HEK293T (cell line): ENCODE results near the gene BCAM.
A peak's percentile ranks its signal among the peaks of the same experiment; 100 is the strongest.

Source experiments
- CTCF ChIA-PET: fragments of 350-600 bp; formaldehyde crosslinking; extraction: SDS; loops from one replicate; lab custom pipeline; 2021; ENCODE audit warnings: antibody characterized with exemption, inconsistent platforms; lab: Yijun Ruan, JAX
- POLR2A ChIA-PET: fragments of 350-600 bp; formaldehyde crosslinking; extraction: SDS; loops from one replicate; lab custom pipeline; 2020; ENCODE audit warnings: antibody characterized with exemption, inconsistent platforms; lab: Yijun Ruan, JAX
- DNase-seq: peaks from one replicate; pipeline ENCODE4 v3.0.0; 2012; ENCODE audit warnings: mixed read lengths; ENCODE audit errors: extremely low spot score
- ARNT ChIP-seq: fragments of 450-650 bp; IDR thresholded peaks from 2 replicates; pipeline ENCODE4 v1.6.1; 2017; ENCODE audit warnings: mild to moderate bottlenecking
- BHLHE40 ChIP-seq: fragments of 450-650 bp; IDR thresholded peaks from 2 replicates; pipeline ENCODE4 v1.6.1; 2016; ENCODE audit warnings: mild to moderate bottlenecking, moderate library complexity, borderline replicate concordance
- CTBP1 ChIP-seq: fragments of 450-650 bp; IDR thresholded peaks from 2 replicates; pipeline ENCODE4 v1.6.1; 2016; ENCODE audit warnings: borderline replicate concordance
- ELF4 ChIP-seq: fragments of 450-650 bp; IDR thresholded peaks from 2 replicates; pipeline ENCODE4 v1.6.1; 2017; ENCODE audit warnings: antibody characterized with exemption
- FOXA1 ChIP-seq: fragments of 450-650 bp; IDR thresholded peaks from 2 replicates; pipeline ENCODE4 v1.6.1; 2016; ENCODE audit warnings: mild to moderate bottlenecking
- FOXK2 ChIP-seq: fragments of 450-650 bp; IDR thresholded peaks from 2 replicates; pipeline ENCODE4 v1.6.1; 2016; ENCODE audit warnings: mild to moderate bottlenecking
- FOXM1 ChIP-seq: fragments of 450-650 bp; IDR thresholded peaks from 2 replicates; pipeline ENCODE4 v1.6.1; 2017; ENCODE audit warnings: mild to moderate bottlenecking, borderline replicate concordance
- HDGF ChIP-seq: fragments of 450-650 bp; IDR thresholded peaks from 2 replicates; pipeline ENCODE4 v1.6.1; 2017; ENCODE audit warnings: antibody characterized with exemption, borderline replicate concordance
- L3MBTL2 ChIP-seq: fragments of 450-650 bp; conservative IDR thresholded peaks from 2 replicates; pipeline ENCODE4 v1.6.1; 2016; ENCODE audit warnings: mild to moderate bottlenecking
- LEF1 ChIP-seq: fragments of 450-650 bp; IDR thresholded peaks from 2 replicates; pipeline ENCODE4 v1.6.1; 2017; ENCODE audit warnings: mild to moderate bottlenecking, borderline replicate concordance
- NFRKB ChIP-seq: fragments of 450-650 bp; IDR thresholded peaks from 2 replicates; pipeline ENCODE4 v1.6.1; 2016; ENCODE audit warnings: mild to moderate bottlenecking, moderate library complexity
- SP1 ChIP-seq: fragments of 450-650 bp; IDR thresholded peaks from 2 replicates; pipeline ENCODE4 v1.6.1; 2017
- SUZ12 ChIP-seq: fragments of 450-650 bp; IDR thresholded peaks from 2 replicates; pipeline ENCODE4 v1.6.1; 2016; ENCODE audit warnings: mild to moderate bottlenecking
- TARDBP ChIP-seq: fragments of 450-650 bp; IDR thresholded peaks from 2 replicates; pipeline ENCODE4 v1.6.1; 2016
- ZNF384 ChIP-seq: fragments of 450-650 bp; IDR thresholded peaks from 2 replicates; pipeline ENCODE4 v1.6.1; 2016
- TF ChIP-seq, protein P1 (sequence below): fragments of 450-650 bp; IDR thresholded peaks from 2 replicates; pipeline ENCODE4 v1.6.1; 2016

The BCAM gene

DNA sequence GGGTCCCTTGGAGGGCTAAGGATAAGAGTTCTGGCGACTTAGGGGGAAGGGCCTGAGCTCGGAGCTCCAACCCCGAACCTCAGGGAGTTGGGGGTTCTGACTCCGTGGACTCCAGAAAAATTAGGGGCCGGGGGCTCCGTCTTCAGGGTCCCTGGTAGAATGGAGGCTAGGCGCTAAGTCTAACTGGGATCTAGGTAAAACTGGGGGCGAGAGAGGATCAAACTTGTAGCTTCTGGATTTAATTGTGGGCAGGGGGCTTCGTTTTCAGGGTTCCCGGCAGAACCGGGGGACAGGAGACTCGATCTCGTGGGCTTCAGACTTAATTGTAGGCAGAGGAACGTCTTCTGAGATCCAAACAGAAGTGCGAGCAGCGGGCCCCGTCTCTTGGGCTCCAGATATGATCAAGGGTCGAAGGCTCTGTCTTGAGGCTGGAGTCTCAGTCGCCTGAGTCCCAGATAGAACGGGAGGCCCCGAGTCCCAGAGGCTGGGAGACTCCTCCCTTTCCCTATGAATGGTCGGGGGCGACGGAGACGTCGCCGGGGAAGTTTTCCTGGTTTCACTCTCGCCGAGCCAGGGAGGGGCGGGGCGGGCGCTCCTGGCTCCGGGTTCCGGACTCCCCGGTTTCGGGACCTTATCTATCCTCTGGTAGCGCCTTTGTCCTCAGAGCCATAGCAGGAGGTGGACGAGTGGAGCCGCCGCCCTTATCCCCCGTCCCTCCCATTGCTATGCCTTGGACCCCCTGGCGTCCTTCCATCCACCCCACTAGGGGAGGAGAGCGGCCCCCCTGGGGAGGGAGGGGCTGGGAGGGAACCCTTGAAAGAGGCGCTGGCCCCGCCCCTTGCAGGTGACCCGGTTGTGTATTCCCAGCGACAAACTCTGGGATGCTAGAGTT is 38.5 kb downstream of the BCAM start:
- CTCF ChIA-PET, result no interaction called here
- DNase-seq, result no peak
- POLR2A ChIA-PET, result interaction anchor here (1.2 to 2.8 kb wide), 3 partner anchors 43 to 170 kb away, joined by 3 to 19 read pairs (median 6); partner anchors contain the start of gene TOMM40
- no peak for TF ChIP-seq NFRKB
- TF ChIP-seq FOXA1, result no peak
- TF ChIP-seq TARDBP, result no peak
- no peak for TF ChIP-seq FOXM1
- no peak for TF ChIP-seq BHLHE40
- TF ChIP-seq SP1, result no peak
- no peak for TF ChIP-seq LEF1
- TF ChIP-seq L3MBTL2, result no peak
- TF ChIP-seq FOXK2, result no peak
- TF ChIP-seq HDGF, result no peak
- TF ChIP-seq ELF4, result no peak
- TF ChIP-seq, protein P1, sequence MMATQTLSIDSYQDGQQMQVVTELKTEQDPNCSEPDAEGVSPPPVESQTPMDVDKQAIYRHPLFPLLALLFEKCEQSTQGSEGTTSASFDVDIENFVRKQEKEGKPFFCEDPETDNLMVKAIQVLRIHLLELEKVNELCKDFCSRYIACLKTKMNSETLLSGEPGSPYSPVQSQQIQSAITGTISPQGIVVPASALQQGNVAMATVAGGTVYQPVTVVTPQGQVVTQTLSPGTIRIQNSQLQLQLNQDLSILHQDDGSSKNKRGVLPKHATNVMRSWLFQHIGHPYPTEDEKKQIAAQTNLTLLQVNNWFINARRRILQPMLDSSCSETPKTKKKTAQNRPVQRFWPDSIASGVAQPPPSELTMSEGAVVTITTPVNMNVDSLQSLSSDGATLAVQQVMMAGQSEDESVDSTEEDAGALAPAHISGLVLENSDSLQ, result no peak
- TF ChIP-seq SUZ12, result no peak
- no peak for TF ChIP-seq ARNT
- no peak for TF ChIP-seq ZNF384

DNA sequence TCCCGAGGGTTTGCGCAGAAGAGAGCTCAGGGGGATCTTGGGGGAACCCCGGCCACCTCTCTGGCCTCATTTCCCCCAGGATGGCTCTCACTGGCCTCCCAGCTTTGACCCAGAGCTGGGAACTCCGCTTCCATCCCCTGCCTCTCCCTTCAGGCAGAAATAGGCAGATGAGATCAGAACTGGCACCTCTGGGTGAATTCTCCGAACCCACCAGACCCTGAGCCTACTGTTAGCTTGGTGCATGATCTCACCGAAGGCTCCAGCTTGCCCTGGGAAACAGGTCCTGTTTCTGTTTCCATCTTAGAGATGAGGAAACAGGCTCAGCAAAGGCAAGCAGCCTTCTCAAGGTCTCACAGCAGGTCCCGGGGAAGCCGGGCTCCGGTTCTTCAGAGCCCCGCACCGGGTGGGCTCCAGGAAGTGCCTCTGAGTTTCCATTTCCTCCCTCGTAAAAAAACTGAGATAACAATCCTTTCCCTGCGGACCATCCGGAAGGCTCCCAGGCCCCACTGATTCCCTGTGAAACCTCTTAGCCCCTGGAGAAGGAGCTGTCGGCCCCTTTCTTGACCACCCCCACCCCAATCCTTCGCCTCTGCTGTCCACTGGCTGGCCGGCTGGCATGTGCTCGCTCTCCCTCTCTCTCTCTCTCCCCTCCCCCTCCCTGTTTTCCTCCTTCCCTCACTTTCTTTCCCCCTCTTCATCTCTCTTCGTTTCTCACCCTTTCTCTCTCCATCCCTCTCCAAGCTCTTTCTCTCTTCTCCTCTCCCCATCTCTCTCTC is 39.3 kb downstream of the BCAM start:
- DNase-seq, result peak; percentile 35
- TF ChIP-seq FOXK2 (no peak), L3MBTL2 (peak; percentile 66; the same call in 1 of the 2 replicates)
- POLR2A ChIA-PET, result interaction anchor here (0.9 to 2.8 kb wide), 4 partner anchors 9 to 171 kb away, joined by 3 to 19 read pairs (median 4); partner anchors contain the start of gene TOMM40
- CTCF ChIA-PET, result interaction anchor here (0.6 to 0.7 kb wide), 3 partner anchors 8 to 287 kb away, joined by 4 read pairs; no protein-coding TSS in a partner anchor

DNA sequence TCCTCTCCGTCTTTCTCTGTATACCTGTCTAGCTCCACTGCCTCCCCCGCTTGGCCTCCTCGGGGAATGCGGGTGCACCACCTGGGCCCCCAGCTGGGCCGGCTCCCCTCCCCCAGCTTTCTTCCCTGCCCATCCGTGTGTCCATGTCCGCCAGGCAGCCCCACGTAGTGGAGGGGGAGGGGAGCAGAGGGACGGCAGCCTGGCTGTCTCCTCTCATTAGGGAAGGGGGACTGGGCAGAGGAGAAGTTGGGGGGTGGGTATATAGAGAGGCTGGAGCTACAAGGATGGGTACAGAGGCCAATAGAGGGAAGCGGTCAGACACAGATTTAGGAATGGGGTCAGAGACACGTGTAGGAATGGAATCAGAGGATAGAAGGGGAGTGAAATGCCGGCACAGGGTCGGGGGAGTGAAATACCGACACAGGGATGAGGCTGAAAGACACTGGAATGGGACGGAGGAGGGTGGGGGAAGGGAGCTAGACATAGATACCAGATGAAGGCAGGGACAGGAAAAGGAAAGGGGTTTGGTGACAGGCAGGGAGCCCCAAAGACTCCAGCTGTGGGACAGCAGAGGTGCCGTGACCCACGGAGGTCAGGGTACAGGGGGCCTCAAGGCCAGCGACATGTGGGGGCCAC is 40.0 kb downstream of the BCAM start:
- TF ChIP-seq LEF1 (no peak), CTBP1 (no peak)
- POLR2A ChIA-PET, result interaction anchor here (0.8 to 2.8 kb wide), 5 partner anchors 9 to 172 kb away, joined by 3 to 19 read pairs (median 3); partner anchors contain the start of gene TOMM40
- CTCF ChIA-PET, result interaction anchor here (0.6 to 0.9 kb wide), 5 partner anchors 9 to 287 kb away, joined by 3 to 4 read pairs (median 4); no protein-coding TSS in a partner anchor
- DNase-seq, result no peak

DNA sequence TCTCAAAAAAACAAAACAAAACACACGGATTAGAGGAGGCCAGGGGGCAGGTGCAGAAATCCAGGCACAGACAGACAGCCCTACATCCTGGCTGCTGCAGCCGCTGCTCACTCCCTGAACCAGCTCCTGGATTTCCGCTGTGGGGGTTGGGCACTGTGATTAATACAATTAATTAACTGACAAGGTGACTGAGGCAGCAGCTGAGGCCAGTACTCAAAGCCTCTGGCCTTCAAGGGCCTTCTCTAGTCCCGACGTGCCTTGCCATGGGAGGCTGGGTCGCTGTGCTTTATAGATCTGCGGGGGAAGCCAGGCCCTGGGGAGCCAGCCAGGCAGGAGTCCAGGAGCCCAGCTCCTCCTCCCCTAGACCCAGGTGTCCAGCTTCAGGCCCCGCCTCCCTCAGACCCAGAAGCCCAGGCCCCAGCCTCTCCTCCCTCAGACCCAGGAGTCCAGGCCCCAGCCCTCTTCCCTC is 41.8 kb downstream of the BCAM start:
- TF ChIP-seq ELF4, result no peak
- DNase-seq, result no peak
- CTCF ChIA-PET, result no interaction called here
- POLR2A ChIA-PET, result no interaction called here

DNA sequence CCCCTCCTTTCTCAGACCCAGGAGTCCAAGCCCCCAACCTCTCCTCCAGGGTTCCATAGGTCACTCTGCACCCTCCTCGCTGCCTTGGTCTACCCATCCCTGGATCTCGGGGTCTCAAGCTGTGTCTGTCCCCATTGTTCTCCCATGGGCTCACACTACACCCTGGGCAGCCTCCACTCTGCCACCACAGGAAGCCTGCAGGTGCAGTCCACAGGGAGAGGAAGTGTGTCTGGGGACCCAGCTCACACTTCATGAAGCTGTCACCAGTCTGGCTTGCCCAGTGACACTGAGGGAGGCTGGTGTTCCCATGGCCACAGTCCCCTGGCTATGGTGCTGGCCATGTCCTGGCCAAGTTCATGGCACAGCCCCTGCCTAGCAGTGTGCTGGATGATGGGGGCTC is 42.5 kb downstream of the BCAM start:
- POLR2A ChIA-PET, result no interaction called here
- no peak for TF ChIP-seq L3MBTL2
- TF ChIP-seq ZNF384, result no peak
- no peak for TF ChIP-seq NFRKB
- no peak for TF ChIP-seq ARNT
- TF ChIP-seq ELF4, result no peak
- TF ChIP-seq FOXA1, result no peak
- no peak for TF ChIP-seq CTBP1
- TF ChIP-seq LEF1, result no peak
- TF ChIP-seq FOXM1, result no peak
- no peak for TF ChIP-seq SP1
- TF ChIP-seq TARDBP, result no peak
- TF ChIP-seq SUZ12, result no peak
- no peak for TF ChIP-seq BHLHE40
- TF ChIP-seq FOXK2, result no peak
- TF ChIP-seq, protein P1, result no peak
- no peak for TF ChIP-seq HDGF
- no peak for DNase-seq
- CTCF ChIA-PET, result no interaction called here

DNA sequence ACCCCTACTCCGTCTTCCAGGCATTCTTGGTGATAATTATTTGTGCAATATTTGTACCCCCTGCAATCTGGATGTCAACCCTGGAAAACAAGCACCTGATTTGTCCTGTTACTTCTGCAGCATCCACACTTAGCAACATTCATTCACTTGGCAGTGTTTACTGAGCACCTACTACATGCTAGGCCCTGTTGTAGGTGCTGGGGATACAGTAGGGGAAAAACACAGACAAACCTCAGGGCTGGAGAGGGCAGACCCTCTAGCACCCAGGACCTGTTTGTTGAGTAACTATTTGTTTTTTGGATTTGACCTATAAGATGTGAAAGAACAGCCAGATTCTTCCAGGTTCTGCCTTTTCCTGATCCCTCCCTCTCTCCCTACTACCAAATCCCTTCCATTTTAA is 46.7 kb downstream of the BCAM start:
- CTCF ChIA-PET, result no interaction called here
- TF ChIP-seq SP1 (no peak), ARNT (no peak), HDGF (no peak), TARDBP (no peak), ZNF384 (no peak), BHLHE40 (no peak), L3MBTL2 (no peak), LEF1 (no peak), ELF4 (no peak), FOXA1 (no peak), FOXM1 (no peak), NFRKB (no peak)
- no peak for DNase-seq

More for the DNA sequence above, 46.7 kb downstream of the BCAM start:
- POLR2A ChIA-PET, result no interaction called here
